ENCODE results near the gene HGF.

GRCh38 chr7:81710751-81711150, 59.1 kb downstream of the HGF start:
- TF ChIP-seq CTCF (IDR thresholded peaks at IDR 0.05) (no peak), EP300 (IDR thresholded peaks at IDR 0.05) (no peak), POLR2A (IDR thresholded peaks at IDR 0.05) (no peak)

Measured in gastroesophageal sphincter (tissue), 3 donors.